SK-N-SH (cell line): Measurements from ENCODE around the gene ZNF599. TPM values are rescaled to one million over a fixed set of nuclear protein-coding genes. Genes with fewer than 3 reads are reported as not detected.
A peak's percentile ranks its signal among the peaks of the same experiment; 100 is the strongest.

Experiments
- CTCF ChIA-PET: fragments of 300-600, 350-600 bp; formaldehyde crosslinking; extraction: SDS; loops from one replicate; lab custom pipeline; 2021; lab: Yijun Ruan, JAX
- POLR2A ChIA-PET: fragments of 350-600 bp; sonication (Branson Sonifier 250); formaldehyde crosslinking; extraction: SDS; loops from one replicate; lab custom pipeline; 2020; ENCODE audit warnings: antibody characterized with exemption, inconsistent platforms; lab: Yijun Ruan, JAX
- DNase-seq: peaks from one replicate; pipeline ENCODE4 v3.0.0; 2012
- H2AFZ ChIP-seq: fragments of 200-600 bp; sonication (generic); 2 replicates; pipeline ENCODE4 v1.8.1; 2016; ENCODE audit warnings: antibody characterized with exemption, mild to moderate bottlenecking, low read depth
- H3F3A ChIP-seq: fragments of 200-600 bp; sonication (generic); replicated peaks from 2 replicates; pipeline ENCODE3; 2016; ENCODE audit warnings: antibody characterized with exemption, mild to moderate bottlenecking; ENCODE audit not compliant: insufficient read depth
- H3K27ac ChIP-seq, 2 experiments: fragments of 200-500 bp in 1 of 2; fragments of 200-600 bp in 1 of 2; sonication (Bioruptor generic) in 1 of 2; sonication (generic), shearing (Covaris generic) in 1 of 2; 2 replicates each; pipeline versions ENCODE4 v1.5.1 to v1.6.1; 2014 to 2016; ENCODE audit warnings: low read depth in 2 of 2, inconsistent platforms in 1 of 2, low read length in 1 of 2, mild to moderate bottlenecking in 1 of 2, mixed read lengths in 1 of 2
- H3K27me3 ChIP-seq: fragments of 200-600 bp; sonication (generic), shearing (Covaris generic); 2 replicates; pipeline ENCODE4 v1.6.1; 2016; ENCODE audit warnings: mixed run types; ENCODE audit not compliant: insufficient read depth
- H3K36me3 ChIP-seq, 2 experiments: fragments of 200-500 bp in 1 of 2; fragments of 200-600 bp in 1 of 2; sonication (Bioruptor generic) in 1 of 2; sonication (generic) in 1 of 2; replicated peaks in 1 of 2; 2 replicates each; pipeline versions ENCODE3 to v1.5.1; 2014 to 2016; ENCODE audit warnings: low read length in 1 of 2, mild to moderate bottlenecking in 1 of 2; ENCODE audit not compliant: insufficient read depth in 2 of 2, control insufficient read depth in 1 of 2
- H3K4me1 ChIP-seq, 2 experiments: fragments of 200-500 bp in 1 of 2; fragments of 200-600 bp in 1 of 2; sonication (Bioruptor generic) in 1 of 2; sonication (generic), shearing (Covaris generic) in 1 of 2; 2 replicates each; pipeline versions ENCODE4 v1.5.1 to v1.6.1; 2014 to 2016; ENCODE audit warnings: low read depth in 1 of 2, low read length in 1 of 2, mixed run types in 1 of 2; ENCODE audit not compliant: insufficient read depth in 2 of 2, control insufficient read depth in 1 of 2
- H3K4me2 ChIP-seq: fragments of 200-600 bp; sonication (generic), shearing (Covaris generic); 2 replicates; pipeline ENCODE4 v1.6.1; 2017; ENCODE audit warnings: mixed run types
- H3K4me3 ChIP-seq, 2 experiments: fragments of 200-500 bp in 1 of 2; fragments of 200-600 bp in 1 of 2; sonication (Bioruptor generic) in 1 of 2; sonication (generic), shearing (Covaris generic) in 1 of 2; 2 replicates each; pipeline versions ENCODE4 v1.5.1 to v1.8.1; 2014 to 2016; ENCODE audit warnings: low read depth in 2 of 2, inconsistent platforms in 1 of 2, low read length in 1 of 2, mild to moderate bottlenecking in 1 of 2, mixed read lengths in 1 of 2, moderate library complexity in 1 of 2
- H3K79me2 ChIP-seq: fragments of 200-600 bp; sonication (generic); 2 replicates; pipeline ENCODE4 v1.8.1; 2017; ENCODE audit warnings: mild to moderate bottlenecking; ENCODE audit not compliant: insufficient read depth
- H3K9ac ChIP-seq: fragments of 200-600 bp; sonication (generic); 2 replicates; pipeline ENCODE4 v1.6.1; 2017; ENCODE audit warnings: mixed run types
- H3K9me2 ChIP-seq: fragments of 200-600 bp; sonication (generic); 2 replicates; pipeline ENCODE4 v1.6.1; 2017; ENCODE audit warnings: mixed run types
- H3K9me3 ChIP-seq: fragments of 200-600 bp; sonication (generic); 2 replicates; pipeline ENCODE4 v1.6.1; 2017; ENCODE audit warnings: mixed run types, mild to moderate bottlenecking, moderate library complexity
- H4K20me1 ChIP-seq: fragments of 200-600 bp; sonication (generic); 2 replicates; pipeline ENCODE4 v1.6.1; 2017; ENCODE audit warnings: mild to moderate bottlenecking, mixed run types; ENCODE audit not compliant: insufficient read depth
- CHD2 ChIP-seq: fragments of 150-350 bp; IDR thresholded peaks from 2 replicates; pipeline ENCODE4 v1.6.1; 2018; ENCODE audit warnings: low read length; ENCODE audit not compliant: partially characterized antibody
- CTCF ChIP-seq: fragments of 200-600 bp; sonication (generic); IDR thresholded peaks from 2 replicates; pipeline ENCODE4 v1.6.1; 2017; ENCODE audit warnings: antibody characterized with exemption, mild to moderate bottlenecking, moderate library complexity
- FOXM1 ChIP-seq: IDR thresholded peaks from 2 replicates; pipeline ENCODE4 v1.4.0; 2012; ENCODE audit warnings: low read depth, mild to moderate bottlenecking
- GATA2 ChIP-seq: sonication (generic); formaldehyde crosslinking; IDR thresholded peaks from 2 replicates; pipeline ENCODE4 v1.5.0; 2020; ENCODE audit warnings: mild to moderate bottlenecking, missing genetic modification reagents
- IRF3 ChIP-seq: fragments of 150-350 bp; IDR thresholded peaks from 2 replicates; pipeline ENCODE4 v1.6.1; 2016; ENCODE audit warnings: mild to moderate bottlenecking, low read depth, low read length
- MEF2A ChIP-seq: IDR thresholded peaks from 2 replicates; pipeline ENCODE4 v1.4.0; 2012; ENCODE audit warnings: low read depth, borderline replicate concordance
- NFIC ChIP-seq: IDR thresholded peaks from 2 replicates; pipeline ENCODE4 v1.4.0; 2012; ENCODE audit warnings: borderline replicate concordance
- POLR2AphosphoS5 ChIP-seq: IDR thresholded peaks from 2 replicates; pipeline ENCODE4 v1.6.1; 2012; ENCODE audit warnings: low read depth, low read length
- RCOR1 ChIP-seq: fragments of 150-350 bp; IDR thresholded peaks from 2 replicates; pipeline ENCODE4 v1.6.1; 2017; ENCODE audit warnings: antibody characterized with exemption, low read length
- RFX5 ChIP-seq: IDR thresholded peaks from 2 replicates; pipeline ENCODE4 v1.6.1; 2012; ENCODE audit warnings: mild to moderate bottlenecking, improper control_type of control experiment, low read length
- SIN3A ChIP-seq: IDR thresholded peaks from 2 replicates; pipeline ENCODE4 v1.6.1; 2012; ENCODE audit warnings: low read depth, mild to moderate bottlenecking, low read length, moderate library complexity, borderline replicate concordance
- TEAD4 ChIP-seq: IDR thresholded peaks from 2 replicates; pipeline ENCODE4 v1.4.0; 2012; ENCODE audit warnings: mild to moderate bottlenecking, borderline replicate concordance; ENCODE audit not compliant: insufficient read depth
- YY1 ChIP-seq: IDR thresholded peaks from 2 replicates; pipeline ENCODE4 v1.4.0; 2012; ENCODE audit warnings: low read depth, mild to moderate bottlenecking
- WGBS: methylation state at CpG from one replicate; pipeline ENCODE4 v1.1.6; 2017; ENCODE audit warnings: low lambda C conversion rate; 5-methylcytosine and 5-hydroxymethylcytosine counted together
- polyA plus RNA-seq, 3 experiments: library from polyadenylated mRNA; depleted of rRNA; stranded (reverse); fragments of >200 nt; gene quantifications; 2 replicates each; pipeline ENCODE4 v1.2.3, GENCODE V29; 2012

The ZNF599 gene
- polyA plus RNA-seq, 1 of the 3 experiments (the other 2 are of a cell fraction) = 17.9 TPM

DNA sequence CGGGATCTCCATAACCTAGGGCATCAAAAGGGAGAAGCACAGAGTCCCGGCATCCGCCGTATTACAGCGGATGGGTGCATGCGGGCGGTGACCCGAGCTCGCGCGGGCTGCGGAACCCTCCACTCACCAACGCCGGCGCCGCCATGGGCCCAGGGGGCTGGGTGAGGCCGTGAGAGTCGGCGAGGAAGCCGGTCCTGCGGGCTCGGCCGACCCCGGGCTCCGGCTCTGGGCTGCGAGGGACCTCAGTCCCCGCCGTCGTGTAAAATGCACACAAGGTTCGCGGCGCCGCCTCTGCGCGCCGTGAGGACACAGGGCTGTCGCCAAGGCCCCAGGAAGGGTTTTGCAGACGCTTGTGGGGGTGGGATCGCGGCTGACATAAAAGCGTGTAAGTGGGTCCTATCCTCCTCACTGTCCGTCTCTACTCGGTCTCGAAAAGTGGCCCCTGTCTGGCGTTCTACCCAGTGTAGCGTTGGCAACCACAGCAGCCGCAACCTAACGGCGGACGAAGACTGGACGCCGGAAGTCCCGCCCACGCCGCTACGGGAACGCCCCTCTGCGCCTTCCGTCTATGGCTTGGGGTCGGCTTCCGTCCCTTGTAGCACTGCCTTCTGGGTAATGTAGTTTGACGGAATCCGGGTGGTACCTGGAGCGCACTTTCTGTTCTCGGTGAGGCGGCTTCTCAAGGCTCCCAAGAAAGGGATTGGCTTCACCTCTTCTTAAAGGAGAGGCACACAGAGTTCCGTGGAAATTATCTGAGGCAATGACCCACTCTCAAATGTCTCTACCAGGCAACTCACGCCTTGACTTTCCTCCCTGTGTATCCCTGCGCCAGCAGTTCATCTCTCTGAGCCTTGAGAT is at the start of gene ZNF599 (continued):
- TF ChIP-seq RCOR1 = no peak
- TF ChIP-seq SIN3A = no peak
- TF ChIP-seq GATA2 (CRISPR knock-in tag) = no peak
- no peak for TF ChIP-seq CTCF
- TF ChIP-seq POLR2AphosphoS5 = peak; percentile 85
- no peak for TF ChIP-seq FOXM1
- TF ChIP-seq YY1 = peak; percentile 26
- TF ChIP-seq NFIC = no peak; the same call in 1 of the 2 replicates
- no peak for TF ChIP-seq TEAD4
- TF ChIP-seq IRF3 = no peak

DNA sequence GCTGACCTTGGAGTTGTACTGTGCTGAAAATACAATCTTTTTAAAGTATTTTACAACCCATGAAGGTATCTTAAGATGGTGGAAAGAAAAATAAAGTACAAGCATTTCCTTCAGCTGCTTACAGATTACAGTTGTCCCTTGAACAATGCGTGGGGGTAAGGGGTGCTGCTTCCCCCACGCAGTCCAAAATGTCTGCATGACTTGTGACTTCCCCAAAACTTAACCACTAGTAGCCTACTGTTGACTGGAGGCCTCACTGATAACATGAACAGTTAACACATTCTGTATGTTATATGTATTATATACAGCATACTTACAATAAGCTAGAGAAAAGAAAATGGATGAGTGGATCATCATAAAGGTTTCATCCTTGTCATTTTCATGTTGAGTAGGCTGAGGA is 45.3 kb upstream of the ZNF599 start:
- H3K4me1 ChIP-seq = no peaks in the 10 kb centered on the region; a peak in 1 of 4 replicates
- no peak overlapping the region for H3K27ac ChIP-seq
- H3K79me2 ChIP-seq = no peaks in the 10 kb centered on the region
- CTCF ChIA-PET = no interaction called here
- no peak overlapping the region for H3K4me3 ChIP-seq
- H3K4me2 ChIP-seq = no peak overlapping the region
- H3F3A ChIP-seq = no peaks in the 10 kb centered on the region
- no peaks in the 10 kb centered on the region for H3K36me3 ChIP-seq
- WGBS = 6% methylated on average over 2 of the region's 2 CpGs
- no peak overlapping the region for H2AFZ ChIP-seq
- H3K27me3 ChIP-seq = no peaks in the 10 kb centered on the region
- no peak overlapping the region for H3K9ac ChIP-seq
- POLR2A ChIA-PET = no interaction called here
- no peak for DNase-seq
- no peaks in the 10 kb centered on the region for H3K9me3 ChIP-seq
- H4K20me1 ChIP-seq = no peaks in the 10 kb centered on the region
- no peaks in the 10 kb centered on the region for H3K9me2 ChIP-seq
- TF ChIP-seq MEF2A (no peak), RFX5 (no peak), CHD2 (no peak)
